Measurements from ENCODE around the gene LGALS9.
"Not testable (repeated sequence)": the region's sequence is repeated elsewhere in the genome, so short reads cannot be mapped to it uniquely, and the experiment has no call there.

The LGALS9 gene

GRCh38 chr17:27603880-27604794, 26.9 kb upstream of the LGALS9 start:
- no peak for DNase-seq

- no peak for DNase-seq
These were observed 25.6 kb upstream of the LGALS9 start for GRCh38 chr17:27605409-27605808.

GRCh38 chr17:27607521-27608091, 23.4 kb upstream of the LGALS9 start:
- no peak for DNase-seq

- no peak for DNase-seq
These were observed 22.4 kb upstream of the LGALS9 start for GRCh38 chr17:27608328-27609230.

GRCh38 chr17:27609611-27610303, 21.2 kb upstream of the LGALS9 start:
- DNase-seq = no peak

GRCh38 chr17:27610304-27610677, 20.7 kb upstream of the LGALS9 start:
- DNase-seq = no peak

GRCh38 chr17:27612160-27612770, 18.7 kb upstream of the LGALS9 start:
- DNase-seq = no peak

GRCh38 chr17:27613433-27613832, 17.6 kb upstream of the LGALS9 start:
- DNase-seq = no peak

- no peak for DNase-seq
These were observed 15.9 kb upstream of the LGALS9 start for GRCh38 chr17:27615121-27615520.

- no peak for DNase-seq
These were observed 14.6 kb upstream of the LGALS9 start for GRCh38 chr17:27616414-27616813.

GRCh38 chr17:27618417-27618816, 12.6 kb upstream of the LGALS9 start:
- DNase-seq = no peak

GRCh38 chr17:27620721-27621120, 10.3 kb upstream of the LGALS9 start:
- no peak for DNase-seq

GRCh38 chr17:27621536-27621935, 9.5 kb upstream of the LGALS9 start:
- DNase-seq = no peak

- DNase-seq = no peak
These were observed 8.9 kb upstream of the LGALS9 start for GRCh38 chr17:27621942-27622559.

- DNase-seq = no peak
These were observed 8.0 kb upstream of the LGALS9 start for GRCh38 chr17:27622986-27623385.

- DNase-seq = no peak
These were observed 7.4 kb upstream of the LGALS9 start for GRCh38 chr17:27623614-27624013.

- no peak for DNase-seq
These were observed 6.4 kb upstream of the LGALS9 start for GRCh38 chr17:27624539-27624938.

- no peak for DNase-seq
These were observed 5.1 kb upstream of the LGALS9 start for GRCh38 chr17:27625856-27626255.

- DNase-seq = no peak
These were observed 3.5 kb upstream of the LGALS9 start for GRCh38 chr17:27627514-27627913.

- no peak for DNase-seq
These were observed 2.6 kb upstream of the LGALS9 start for GRCh38 chr17:27628376-27628775.

- DNase-seq = not testable (repeated sequence)
These were observed 1.7 kb upstream of the LGALS9 start for GRCh38 chr17:27629260-27629659.

- DNase-seq = no peak
These were observed 398 bp downstream of the LGALS9 start for GRCh38 chr17:27631411-27631760.

All from NCI-H2107 (cell line).